ENCODE measurements around the gene FAM107B.

GRCh38 chr10:14474656-14475055, 300.0 kb downstream of the FAM107B start:
- TF ChIP-seq EP300 (IDR thresholded peaks at IDR 0.05) = no peak
- no peak for TF ChIP-seq POLR2A (IDR thresholded peaks at IDR 0.05)
- TF ChIP-seq POLR2AphosphoS5 (IDR thresholded peaks at IDR 0.05) = peak in 1 of 2 donors; percentile 38
